Right lobe of liver (tissue), 4 donors: ENCODE measurements around the gene KIRREL3.

ENCODE experiments used
- POLR2A ChIP-seq: fragments of 450-650 bp; IDR thresholded peaks from one replicate; pipeline ENCODE4 v1.6.1; 2017; ENCODE audit warnings: antibody characterized with exemption, mild to moderate bottlenecking
- TF ChIP-seq, protein P1 (sequence below), 4 donors: fragments of 200-600 bp in 3 of 4; fragments of 450-650 bp in 1 of 4; IDR thresholded peaks; one replicate each; pipeline versions ENCODE4 v1.5.1 to v1.8.0; 2016 to 2022; ENCODE audit warnings: antibody characterized with exemption in 4 of 4, mild to moderate bottlenecking in 2 of 4
- donor health status: DM: no; HTN: no; CAD: no.
- donor health status: DM: no; HTN: no; CAD: no.
- donor health status: DM: no; HTN: yes; CAD: no.

DNA sequence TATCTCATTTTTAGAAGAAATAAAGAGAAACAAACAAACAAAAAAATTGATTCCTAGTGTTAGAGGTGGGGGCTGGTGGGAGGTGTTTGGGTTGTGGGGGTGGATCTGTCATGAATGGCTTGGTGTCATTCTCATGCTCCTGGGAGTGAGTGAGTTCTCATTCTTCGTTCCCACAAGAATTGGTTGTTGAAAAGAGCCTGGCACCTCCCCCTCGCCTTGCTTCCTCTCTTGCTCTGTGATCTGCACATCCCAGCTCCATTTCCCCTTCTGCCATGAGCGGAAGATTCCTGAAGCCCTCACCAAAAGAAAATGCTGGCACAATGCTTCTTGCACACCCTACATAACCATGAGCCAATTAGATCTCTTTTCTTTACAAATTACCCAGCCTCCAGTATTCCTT is 367.2 kb downstream of the KIRREL3 start:
- TF ChIP-seq, protein P1, sequence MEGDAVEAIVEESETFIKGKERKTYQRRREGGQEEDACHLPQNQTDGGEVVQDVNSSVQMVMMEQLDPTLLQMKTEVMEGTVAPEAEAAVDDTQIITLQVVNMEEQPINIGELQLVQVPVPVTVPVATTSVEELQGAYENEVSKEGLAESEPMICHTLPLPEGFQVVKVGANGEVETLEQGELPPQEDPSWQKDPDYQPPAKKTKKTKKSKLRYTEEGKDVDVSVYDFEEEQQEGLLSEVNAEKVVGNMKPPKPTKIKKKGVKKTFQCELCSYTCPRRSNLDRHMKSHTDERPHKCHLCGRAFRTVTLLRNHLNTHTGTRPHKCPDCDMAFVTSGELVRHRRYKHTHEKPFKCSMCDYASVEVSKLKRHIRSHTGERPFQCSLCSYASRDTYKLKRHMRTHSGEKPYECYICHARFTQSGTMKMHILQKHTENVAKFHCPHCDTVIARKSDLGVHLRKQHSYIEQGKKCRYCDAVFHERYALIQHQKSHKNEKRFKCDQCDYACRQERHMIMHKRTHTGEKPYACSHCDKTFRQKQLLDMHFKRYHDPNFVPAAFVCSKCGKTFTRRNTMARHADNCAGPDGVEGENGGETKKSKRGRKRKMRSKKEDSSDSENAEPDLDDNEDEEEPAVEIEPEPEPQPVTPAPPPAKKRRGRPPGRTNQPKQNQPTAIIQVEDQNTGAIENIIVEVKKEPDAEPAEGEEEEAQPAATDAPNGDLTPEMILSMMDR (IDR thresholded peaks at IDR 0.05): no peak
- TF ChIP-seq POLR2A: no peak
